ENCODE measurements around the gene FBXO34. TPM values are rescaled to one million over a fixed set of nuclear protein-coding genes. Genes with fewer than 3 reads are reported as not detected.

Gene FBXO34
- total RNA-seq, 1 donor, result 24.6 TPM

DNA sequence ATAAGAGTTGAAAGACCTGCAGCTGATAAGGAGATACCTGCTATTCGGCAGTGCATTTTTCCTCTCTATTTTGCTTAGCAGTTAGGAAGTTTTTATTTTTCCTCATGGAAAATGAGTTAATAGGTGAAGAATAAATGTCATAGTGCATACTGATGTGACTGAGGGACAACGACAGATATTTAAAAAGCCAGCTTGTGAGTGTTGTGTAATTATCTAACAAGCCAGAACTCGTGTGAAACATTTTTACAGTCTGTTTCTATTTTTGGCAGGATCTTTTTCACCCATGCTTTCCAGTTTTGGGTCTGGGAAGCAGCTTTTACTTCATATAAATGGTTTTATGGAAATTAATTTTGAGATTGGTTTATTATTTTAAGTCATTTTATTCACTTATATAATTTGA is 2.9 kb downstream of the FBXO34 start:
- H2AFZ ChIP-seq (ENCODE audit: low read length), result no peak overlapping the region
- no peak overlapping the region for H3K4me3 ChIP-seq (ENCODE audit: insufficient read depth, low read length)
- peak overlapping the region; percentile 2 for H3K4me2 ChIP-seq (ENCODE audit: insufficient read depth, low read length)
- no peak for DNase-seq (ENCODE audit: insufficient read length, low spot score, missing footprints)
- H4K20me1 ChIP-seq (ENCODE audit: insufficient read depth, low read length), result peaks cover 35% of the 10 kb centered on the region
- no peaks in the 10 kb centered on the region for H3K9me3 ChIP-seq (ENCODE audit: low read depth, low read length)
- peaks cover 18% of the 10 kb centered on the region for H3K4me1 ChIP-seq (ENCODE audit: insufficient read depth, low read length)
- no peaks in the 10 kb centered on the region for H3K27me3 ChIP-seq (ENCODE audit: insufficient read depth, low read length)
- H3K27ac ChIP-seq (ENCODE audit: low read depth, low read length), result no peak overlapping the region
- peaks cover 74% of the 10 kb centered on the region for H3K79me2 ChIP-seq (ENCODE audit: insufficient read depth, low read length)
- TF ChIP-seq, protein P1, sequence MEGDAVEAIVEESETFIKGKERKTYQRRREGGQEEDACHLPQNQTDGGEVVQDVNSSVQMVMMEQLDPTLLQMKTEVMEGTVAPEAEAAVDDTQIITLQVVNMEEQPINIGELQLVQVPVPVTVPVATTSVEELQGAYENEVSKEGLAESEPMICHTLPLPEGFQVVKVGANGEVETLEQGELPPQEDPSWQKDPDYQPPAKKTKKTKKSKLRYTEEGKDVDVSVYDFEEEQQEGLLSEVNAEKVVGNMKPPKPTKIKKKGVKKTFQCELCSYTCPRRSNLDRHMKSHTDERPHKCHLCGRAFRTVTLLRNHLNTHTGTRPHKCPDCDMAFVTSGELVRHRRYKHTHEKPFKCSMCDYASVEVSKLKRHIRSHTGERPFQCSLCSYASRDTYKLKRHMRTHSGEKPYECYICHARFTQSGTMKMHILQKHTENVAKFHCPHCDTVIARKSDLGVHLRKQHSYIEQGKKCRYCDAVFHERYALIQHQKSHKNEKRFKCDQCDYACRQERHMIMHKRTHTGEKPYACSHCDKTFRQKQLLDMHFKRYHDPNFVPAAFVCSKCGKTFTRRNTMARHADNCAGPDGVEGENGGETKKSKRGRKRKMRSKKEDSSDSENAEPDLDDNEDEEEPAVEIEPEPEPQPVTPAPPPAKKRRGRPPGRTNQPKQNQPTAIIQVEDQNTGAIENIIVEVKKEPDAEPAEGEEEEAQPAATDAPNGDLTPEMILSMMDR (IDR thresholded peaks at IDR 0.05; ENCODE audit: extremely low read depth, low read depth, low read length), result no peak
- H3K36me3 ChIP-seq (ENCODE audit: insufficient read depth, low read length), result no peaks in the 10 kb centered on the region

DNA sequence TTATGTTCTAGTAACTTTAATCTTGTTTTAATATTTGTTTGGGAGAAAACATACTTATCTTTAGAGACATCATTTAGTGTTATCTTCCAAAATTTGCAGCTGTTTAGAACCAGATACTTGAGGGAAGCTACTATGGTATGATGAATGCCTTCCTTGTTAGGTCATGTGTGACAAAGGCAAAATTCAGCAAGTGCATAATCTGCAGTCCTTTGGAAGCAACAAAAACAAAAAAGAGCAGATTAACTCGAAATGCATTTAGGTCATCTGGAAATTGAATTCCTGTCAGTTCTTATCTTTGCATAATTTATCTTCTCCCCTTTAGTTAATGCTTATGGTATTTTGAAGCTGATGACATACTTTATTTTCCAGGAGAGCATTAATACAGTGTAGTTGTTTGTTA is 3.5 kb downstream of the FBXO34 start:
- no peak overlapping the region for H3K4me3 ChIP-seq (ENCODE audit: insufficient read depth, low read length)
- DNase-seq (ENCODE audit: insufficient read length, low spot score, missing footprints), result no peak
- peaks cover 18% of the 10 kb centered on the region for H3K4me1 ChIP-seq (ENCODE audit: insufficient read depth, low read length)
- no peaks in the 10 kb centered on the region for H3K9me3 ChIP-seq (ENCODE audit: low read depth, low read length)
- no peak overlapping the region for H3K27ac ChIP-seq (ENCODE audit: low read depth, low read length)
- peaks cover 39% of the 10 kb centered on the region for H4K20me1 ChIP-seq (ENCODE audit: insufficient read depth, low read length)
- TF ChIP-seq, protein P1 (IDR thresholded peaks at IDR 0.05; ENCODE audit: extremely low read depth, low read depth, low read length), result no peak
- H2AFZ ChIP-seq (ENCODE audit: low read length), result no peak overlapping the region
- no peaks in the 10 kb centered on the region for H3K27me3 ChIP-seq (ENCODE audit: insufficient read depth, low read length)
- peaks cover 80% of the 10 kb centered on the region for H3K79me2 ChIP-seq (ENCODE audit: insufficient read depth, low read length)
- no peaks in the 10 kb centered on the region for H3K36me3 ChIP-seq (ENCODE audit: insufficient read depth, low read length)
- peak overlapping the region; percentile 2 for H3K4me2 ChIP-seq (ENCODE audit: insufficient read depth, low read length)

DNA sequence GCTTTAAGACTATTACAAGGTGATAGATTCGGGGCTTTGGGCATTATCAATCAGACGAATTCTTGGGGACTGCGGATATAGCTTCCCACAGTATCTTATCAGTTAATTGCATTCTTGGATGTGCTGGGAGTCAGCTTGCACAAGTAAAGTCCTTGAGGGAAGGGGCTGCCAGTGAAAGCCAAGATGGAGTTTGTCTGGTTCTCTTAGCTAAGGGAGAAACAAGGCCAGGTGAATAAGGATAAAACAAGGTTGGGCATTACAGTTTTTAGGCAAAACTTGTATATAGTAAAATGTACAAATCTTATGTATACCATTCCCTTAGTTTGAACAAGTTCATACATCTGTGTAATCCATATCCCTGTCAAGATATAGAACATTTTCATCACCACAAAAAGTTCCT is 5.5 kb downstream of the FBXO34 start:
- Histone ChIP-seq H4K20me1 (ENCODE audit: insufficient read depth, low read length) (peaks cover 49% of the 10 kb centered on the region), H3K4me2 (ENCODE audit: insufficient read depth, low read length) (no peak overlapping the region), H3K79me2 (ENCODE audit: insufficient read depth, low read length) (peaks cover 94% of the 10 kb centered on the region), H3K27me3 (ENCODE audit: insufficient read depth, low read length) (no peaks in the 10 kb centered on the region), H3K27ac (ENCODE audit: low read depth, low read length) (no peak overlapping the region), H2AFZ (ENCODE audit: low read length) (no peak overlapping the region), H3K36me3 (ENCODE audit: insufficient read depth, low read length) (no peaks in the 10 kb centered on the region), H3K4me1 (ENCODE audit: insufficient read depth, low read length) (peaks cover 14% of the 10 kb centered on the region), H3K4me3 (ENCODE audit: insufficient read depth, low read length) (no peak overlapping the region), H3K9me3 (ENCODE audit: low read depth, low read length) (no peaks in the 10 kb centered on the region)
- TF ChIP-seq, protein P1 (IDR thresholded peaks at IDR 0.05; ENCODE audit: extremely low read depth, low read depth, low read length), result no peak
- no peak for DNase-seq (ENCODE audit: insufficient read length, low spot score, missing footprints)

DNA sequence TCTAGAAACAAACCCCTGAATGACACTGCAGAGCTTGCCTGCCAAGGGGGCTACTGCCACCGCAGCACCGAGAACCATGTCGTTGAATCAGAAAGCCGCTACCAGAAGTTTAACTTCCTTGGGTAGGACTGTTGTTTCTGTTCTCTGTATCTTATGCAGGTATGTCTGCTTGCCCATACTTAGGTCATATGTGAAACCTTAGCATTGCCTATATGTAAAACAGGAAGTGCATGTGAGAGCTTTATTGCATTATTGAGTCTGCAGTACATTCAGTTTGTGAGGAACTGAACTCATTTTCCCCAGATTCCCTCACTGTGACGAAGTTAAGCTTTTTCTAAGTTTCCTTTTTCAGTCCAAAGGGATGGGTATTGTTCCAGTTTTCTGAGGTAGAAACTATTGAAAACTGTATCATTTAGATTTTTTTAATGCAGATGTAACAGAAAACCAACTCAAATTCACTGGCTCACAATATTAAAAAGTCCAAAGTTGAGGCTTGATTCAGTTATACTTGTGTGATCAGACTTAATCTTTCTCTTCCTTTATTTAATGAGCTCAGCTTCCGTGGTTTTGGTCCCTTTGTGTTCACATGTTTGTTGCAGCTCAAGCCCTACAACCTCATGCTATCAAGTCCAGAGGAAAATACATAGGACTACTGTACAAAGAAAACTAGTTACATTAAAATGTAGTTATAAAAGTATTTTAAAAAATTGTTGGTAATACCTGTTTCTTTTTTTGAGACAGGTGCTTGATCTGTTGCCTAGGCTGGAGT is 6.9 kb downstream of the FBXO34 start:
- H4K20me1 ChIP-seq (ENCODE audit: insufficient read depth, low read length), result peaks cover 52% of the 10 kb centered on the region
- H3K4me3 ChIP-seq (ENCODE audit: insufficient read depth, low read length), result no peak overlapping the region
- H3K27me3 ChIP-seq (ENCODE audit: insufficient read depth, low read length), result no peaks in the 10 kb centered on the region
- no peak overlapping the region for H3K4me2 ChIP-seq (ENCODE audit: insufficient read depth, low read length)
- TF ChIP-seq, protein P1 (IDR thresholded peaks at IDR 0.05; ENCODE audit: extremely low read depth, low read depth, low read length), result no peak
- no peaks in the 10 kb centered on the region for H3K9me3 ChIP-seq (ENCODE audit: low read depth, low read length)
- H3K27ac ChIP-seq (ENCODE audit: low read depth, low read length), result no peak overlapping the region
- H2AFZ ChIP-seq (ENCODE audit: low read length), result no peak overlapping the region
- H3K79me2 ChIP-seq (ENCODE audit: insufficient read depth, low read length), result peaks cover 93% of the 10 kb centered on the region
- H3K36me3 ChIP-seq (ENCODE audit: insufficient read depth, low read length), result no peaks in the 10 kb centered on the region
- DNase-seq (ENCODE audit: insufficient read length, low spot score, missing footprints), result no peak
- peaks cover 6% of the 10 kb centered on the region for H3K4me1 ChIP-seq (ENCODE audit: insufficient read depth, low read length)
